WERI-Rb-1 (cell line): ENCODE results near the gene PSMB10.

ENCODE experiments used
- DNase-seq: peaks from one replicate; pipeline ENCODE4 v3.0.0-alpha.2; 2020
- H3K27ac ChIP-seq: fragments of 250-450 bp; sonication (Bioruptor Pico); 2 replicates; pipeline ENCODE4 v1.5.1; 2020; ENCODE audit warnings: mild to moderate bottlenecking, moderate library complexity
- H3K27me3 ChIP-seq: fragments of 250-450 bp; sonication (Bioruptor Pico); 2 replicates; pipeline ENCODE4 v1.5.1; 2021; ENCODE audit warnings: mild to moderate bottlenecking, low read depth, moderate library complexity; ENCODE audit not compliant: insufficient read depth, severe bottlenecking
- H3K36me3 ChIP-seq: fragments of 250-450 bp; sonication (Bioruptor Pico); 2 replicates; pipeline ENCODE4 v1.5.1; 2020; ENCODE audit warnings: mild to moderate bottlenecking, moderate library complexity
- H3K4me3 ChIP-seq: 2 replicates; pipeline ENCODE4 v1.5.1; 2011; ENCODE audit warnings: low read depth, mild to moderate bottlenecking, control low read depth, low read length
- H3K9me3 ChIP-seq: fragments of 250-450 bp; sonication (Bioruptor Pico); 2 replicates; pipeline ENCODE4 v1.5.1; 2021; ENCODE audit warnings: mild to moderate bottlenecking, moderate library complexity; ENCODE audit not compliant: severe bottlenecking
- TF ChIP-seq, protein P1 (sequence below): IDR thresholded peaks from 2 replicates; pipeline ENCODE4 v1.5.1; 2011; ENCODE audit warnings: low read depth, mild to moderate bottlenecking, control low read depth, inconsistent platforms, low read length

Gene PSMB10

DNA sequence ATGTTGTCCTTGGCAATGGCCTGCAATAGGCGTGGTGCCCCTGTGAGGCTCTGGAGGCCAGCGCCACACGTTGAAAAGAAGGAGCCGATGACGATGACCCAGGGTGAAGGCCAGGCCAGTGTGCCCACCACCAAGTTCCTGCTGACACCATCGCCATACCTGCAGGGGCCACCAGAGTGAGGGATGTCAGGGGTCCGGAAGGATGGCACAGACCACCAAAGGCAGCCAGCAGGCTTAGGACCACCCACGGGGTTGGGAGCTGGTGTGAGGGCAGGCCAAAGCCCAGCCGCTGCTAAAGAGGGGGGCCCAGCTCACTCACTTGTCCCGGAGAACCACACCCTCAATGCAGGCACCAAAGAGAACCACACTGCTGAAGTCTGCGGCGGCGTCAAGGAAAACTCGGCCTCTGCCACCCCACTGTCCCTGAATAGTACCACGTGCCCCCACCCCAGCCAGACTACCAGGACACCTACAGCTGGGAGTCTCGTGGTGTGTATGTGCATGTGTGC lies 13.7 kb upstream of the PSMB10 start:
- TF ChIP-seq, protein P1, sequence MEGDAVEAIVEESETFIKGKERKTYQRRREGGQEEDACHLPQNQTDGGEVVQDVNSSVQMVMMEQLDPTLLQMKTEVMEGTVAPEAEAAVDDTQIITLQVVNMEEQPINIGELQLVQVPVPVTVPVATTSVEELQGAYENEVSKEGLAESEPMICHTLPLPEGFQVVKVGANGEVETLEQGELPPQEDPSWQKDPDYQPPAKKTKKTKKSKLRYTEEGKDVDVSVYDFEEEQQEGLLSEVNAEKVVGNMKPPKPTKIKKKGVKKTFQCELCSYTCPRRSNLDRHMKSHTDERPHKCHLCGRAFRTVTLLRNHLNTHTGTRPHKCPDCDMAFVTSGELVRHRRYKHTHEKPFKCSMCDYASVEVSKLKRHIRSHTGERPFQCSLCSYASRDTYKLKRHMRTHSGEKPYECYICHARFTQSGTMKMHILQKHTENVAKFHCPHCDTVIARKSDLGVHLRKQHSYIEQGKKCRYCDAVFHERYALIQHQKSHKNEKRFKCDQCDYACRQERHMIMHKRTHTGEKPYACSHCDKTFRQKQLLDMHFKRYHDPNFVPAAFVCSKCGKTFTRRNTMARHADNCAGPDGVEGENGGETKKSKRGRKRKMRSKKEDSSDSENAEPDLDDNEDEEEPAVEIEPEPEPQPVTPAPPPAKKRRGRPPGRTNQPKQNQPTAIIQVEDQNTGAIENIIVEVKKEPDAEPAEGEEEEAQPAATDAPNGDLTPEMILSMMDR: no peak
- peaks cover 2% of the 10 kb centered on the region; the same call in 1 of the 2 replicates for H3K36me3 ChIP-seq

DNA sequence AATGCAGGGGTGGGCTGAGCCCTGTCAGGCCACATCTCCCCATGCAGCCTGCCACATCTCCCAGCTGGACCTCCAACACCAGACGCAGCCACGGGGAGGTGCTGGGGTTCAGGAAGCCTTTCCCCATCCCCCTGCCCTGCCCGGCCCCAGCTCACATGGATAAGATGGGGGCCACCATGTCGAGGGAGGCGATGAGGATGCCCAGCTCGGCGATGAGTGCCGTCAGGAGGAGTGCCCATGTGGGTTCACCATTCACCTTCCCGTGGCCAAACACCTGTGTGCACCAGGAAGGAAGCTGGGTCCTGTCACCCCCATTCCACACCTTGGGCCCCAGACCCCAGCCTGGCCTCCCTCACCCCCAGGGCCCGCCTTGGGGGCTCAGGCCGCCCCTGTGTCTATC lies 13.0 kb upstream of the PSMB10 start:
- no peak for DNase-seq
- peaks cover 2% of the 10 kb centered on the region; the same call in 1 of the 2 replicates for H3K36me3 ChIP-seq

More for the DNA sequence above, 13.7 kb upstream of the PSMB10 start:
- Histone ChIP-seq H3K4me3 (no peak overlapping the region), H3K9me3 (no peaks in the 10 kb centered on the region), H3K27ac (no peak overlapping the region), H3K27me3 (no peaks in the 10 kb centered on the region)
- DNase-seq: no peak

DNA sequence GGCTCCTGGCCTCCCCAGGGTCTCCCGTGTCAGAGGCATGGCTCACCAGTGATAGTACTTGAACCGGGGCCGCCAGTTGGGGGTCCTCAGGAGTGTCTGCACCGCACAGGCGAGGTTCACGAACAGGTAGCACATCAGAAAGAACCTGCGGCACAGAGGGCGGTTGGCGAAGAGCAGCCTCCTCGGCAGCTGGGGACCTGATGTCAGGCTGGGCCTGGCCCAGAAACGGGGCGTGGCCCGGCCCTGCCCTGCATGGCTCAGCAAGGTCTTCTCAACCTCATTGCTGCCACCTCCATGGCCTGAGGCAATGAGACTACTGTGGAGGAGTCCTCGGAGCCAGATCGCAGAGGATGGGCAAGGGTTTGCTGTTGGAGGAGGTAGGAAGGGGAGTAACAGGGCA lies 11.4 kb upstream of the PSMB10 start:
- DNase-seq: no peak
- TF ChIP-seq, protein P1: no peak

More for the DNA sequence above, 13.0 kb upstream of the PSMB10 start:
- Histone ChIP-seq H3K4me3 (no peak overlapping the region), H3K9me3 (no peaks in the 10 kb centered on the region), H3K27ac (no peak overlapping the region), H3K27me3 (no peaks in the 10 kb centered on the region)
- TF ChIP-seq, protein P1: no peak

DNA sequence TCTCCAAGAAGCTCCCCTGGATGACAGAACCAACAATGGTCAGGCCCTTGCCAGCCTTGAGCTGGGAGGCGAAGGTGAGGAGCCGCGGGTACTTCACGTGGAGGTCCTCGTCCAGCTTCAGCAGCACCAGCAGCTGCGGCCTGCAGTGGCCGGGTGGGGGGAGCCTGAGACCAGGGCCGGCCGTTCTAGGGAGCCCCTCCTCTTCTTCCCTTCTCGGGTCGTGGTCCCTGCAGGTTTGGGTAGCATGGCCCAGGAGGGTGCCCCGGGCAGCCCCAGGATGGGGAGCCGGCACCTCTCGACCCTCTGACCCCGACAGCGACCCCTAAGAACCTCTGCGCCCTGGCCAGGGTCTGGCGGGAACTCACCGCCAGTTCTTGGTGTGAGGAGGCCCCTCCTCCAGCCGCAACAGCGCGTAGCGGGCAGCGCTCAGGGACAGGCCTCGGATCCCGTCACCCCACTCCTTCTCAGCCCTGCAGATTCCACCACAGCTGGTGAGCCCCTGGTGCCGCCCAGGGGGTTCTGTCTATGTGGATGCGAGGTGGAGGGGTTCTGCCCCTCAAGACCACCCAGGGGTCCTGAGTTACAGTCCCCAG lies 10.4 kb upstream of the PSMB10 start:
- no peak for DNase-seq

More for the DNA sequence above, 11.4 kb upstream of the PSMB10 start:
- H3K27ac ChIP-seq: no peak overlapping the region
- no peak overlapping the region for H3K4me3 ChIP-seq
- H3K36me3 ChIP-seq: no peaks in the 10 kb centered on the region; the same call in 1 of the 2 replicates
- no peaks in the 10 kb centered on the region for H3K27me3 ChIP-seq
- no peaks in the 10 kb centered on the region for H3K9me3 ChIP-seq

DNA sequence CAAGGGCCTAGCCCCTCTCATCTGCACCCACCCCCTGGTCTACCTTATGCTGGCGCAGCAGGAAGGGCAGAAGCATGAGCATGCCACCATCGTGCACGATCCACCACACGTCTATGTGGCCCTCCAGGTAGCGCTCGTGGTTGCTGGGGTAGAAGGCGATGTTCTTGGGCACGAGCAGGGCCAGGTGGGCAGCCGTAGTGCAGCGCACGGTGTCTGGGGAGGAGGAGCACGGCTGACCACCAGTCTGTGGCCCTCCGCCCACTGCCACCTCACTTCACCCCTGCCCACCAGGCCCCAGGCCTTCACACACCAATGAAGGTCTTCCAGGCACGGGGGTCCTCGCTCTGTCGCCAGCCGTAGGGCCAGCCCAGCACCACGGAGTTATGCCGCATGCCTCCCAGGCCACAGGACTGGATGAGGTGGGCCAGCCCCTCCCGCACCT lies 9.5 kb upstream of the PSMB10 start:
- no peaks in the 10 kb centered on the region for H3K27me3 ChIP-seq
- H3K27ac ChIP-seq: no peak overlapping the region
- TF ChIP-seq, protein P1: no peak
- H3K36me3 ChIP-seq: peaks cover 7% of the 10 kb centered on the region
- no peak overlapping the region for H3K4me3 ChIP-seq
- no peak for DNase-seq
- H3K9me3 ChIP-seq: no peaks in the 10 kb centered on the region

More for the DNA sequence above, 10.4 kb upstream of the PSMB10 start:
- Histone ChIP-seq H3K9me3 (no peaks in the 10 kb centered on the region), H3K27ac (no peak overlapping the region), H3K27me3 (no peaks in the 10 kb centered on the region), H3K36me3 (peaks cover 7% of the 10 kb centered on the region), H3K4me3 (no peak overlapping the region)
- TF ChIP-seq, protein P1: no peak

DNA sequence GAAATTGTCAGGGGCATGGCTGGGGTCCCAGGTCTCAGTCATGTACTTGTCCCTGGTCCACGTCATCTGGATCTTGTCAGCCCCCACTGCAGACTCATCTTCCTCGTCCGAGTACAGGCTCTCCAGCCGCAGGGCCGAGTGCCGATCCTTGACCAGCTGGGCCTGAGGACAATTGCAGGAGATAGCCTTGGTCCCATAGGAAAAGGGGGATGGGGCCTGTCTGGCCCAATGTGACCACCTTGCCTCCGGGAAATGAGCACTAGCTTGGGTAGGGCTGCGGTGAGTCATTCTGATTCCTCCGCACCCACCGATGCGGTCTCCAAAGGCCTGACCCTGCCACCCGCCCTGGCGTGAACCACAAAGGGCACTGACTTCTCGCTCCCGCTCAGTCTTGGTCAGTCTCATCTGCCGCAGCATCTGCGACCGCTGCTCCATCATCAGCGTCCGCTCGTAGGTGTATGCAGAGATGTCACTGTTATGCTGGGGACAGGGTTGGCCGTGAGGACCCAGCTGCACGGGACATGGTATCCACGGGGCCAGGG lies 8.8 kb upstream of the PSMB10 start:
- no peaks in the 10 kb centered on the region for H3K9me3 ChIP-seq
- no peak overlapping the region for H3K4me3 ChIP-seq
- TF ChIP-seq, protein P1: no peak
- no peaks in the 10 kb centered on the region for H3K27me3 ChIP-seq
- peaks cover 7% of the 10 kb centered on the region for H3K36me3 ChIP-seq
- no peak for DNase-seq
- no peak overlapping the region for H3K27ac ChIP-seq
